IPS-NIHi7 (cell line): ENCODE measurements around the gene PRTN3.
"Not testable (repeated sequence)": the region's sequence is repeated elsewhere in the genome, so short reads cannot be mapped to it uniquely, and the experiment has no call there.

ENCODE experiments used
- DNase-seq: peaks from one replicate; pipeline ENCODE4 v3.0.0; 2012; ENCODE audit warnings: mixed read lengths; ENCODE audit errors: extremely low spot score

The PRTN3 gene

DNA sequence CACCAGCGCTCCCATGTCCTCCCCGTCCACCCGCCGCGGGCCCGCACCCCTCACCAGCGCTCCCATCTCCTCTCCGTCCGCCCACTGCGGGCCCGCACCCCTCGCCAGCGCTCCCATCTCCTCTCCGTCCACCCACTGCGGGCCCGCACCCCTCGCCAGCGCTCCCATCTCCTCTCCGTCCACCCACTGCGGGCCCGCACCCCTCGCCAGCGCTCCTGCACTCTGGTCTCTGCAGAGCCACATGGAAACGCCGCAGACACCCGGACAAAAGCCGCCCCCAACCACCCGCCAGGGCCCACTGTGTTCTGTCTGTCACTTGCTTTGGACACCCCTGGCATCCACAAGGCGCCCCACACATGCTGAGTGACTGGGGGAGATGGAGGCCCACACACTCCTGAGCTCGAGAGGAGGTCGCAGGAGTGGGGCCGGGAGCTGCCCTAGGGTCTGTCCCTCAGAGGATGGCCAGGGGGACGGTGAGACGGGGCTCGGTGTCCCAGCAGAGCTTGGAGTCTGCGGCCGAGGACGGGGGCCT lies 26.0 kb downstream of the PRTN3 start:
- DNase-seq = no peak

GRCh38 chr19:867301-867793 lies 26.5 kb downstream of the PRTN3 start:
- no peak for DNase-seq

DNA sequence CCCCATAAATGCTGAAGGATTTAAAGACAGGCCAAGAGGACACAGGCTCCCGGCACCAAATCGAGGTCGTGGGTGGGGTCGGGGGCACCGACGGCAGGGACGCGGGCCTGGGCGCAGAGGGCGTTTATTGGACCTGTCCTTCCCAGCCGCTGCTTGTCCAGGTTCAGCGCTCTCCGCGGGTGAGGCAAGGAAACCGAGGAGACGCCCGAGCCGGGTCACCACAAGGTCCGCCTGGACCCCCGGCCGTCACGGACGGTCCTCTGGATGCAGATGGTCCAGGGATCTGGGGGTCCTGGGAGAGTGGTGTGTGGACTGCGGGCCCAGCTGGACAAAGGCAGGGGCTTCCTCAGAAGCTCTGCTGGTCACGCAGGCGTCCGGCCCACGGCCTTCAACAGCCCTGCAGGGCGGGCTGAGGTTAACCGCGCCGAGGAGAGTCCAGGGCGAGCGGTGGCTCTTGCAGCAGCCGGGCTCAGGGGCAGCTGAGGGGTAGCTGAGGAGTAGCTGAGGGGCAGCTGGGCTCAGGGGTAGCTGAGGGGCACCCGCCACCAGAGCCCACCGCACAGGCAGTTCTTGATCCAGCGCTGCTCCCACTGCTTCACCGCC lies 27.2 kb downstream of the PRTN3 start:
- no peak for DNase-seq

- DNase-seq = no peak
Observed at GRCh38 chr19:868458-869244, 27.9 kb downstream of the PRTN3 start.

DNA sequence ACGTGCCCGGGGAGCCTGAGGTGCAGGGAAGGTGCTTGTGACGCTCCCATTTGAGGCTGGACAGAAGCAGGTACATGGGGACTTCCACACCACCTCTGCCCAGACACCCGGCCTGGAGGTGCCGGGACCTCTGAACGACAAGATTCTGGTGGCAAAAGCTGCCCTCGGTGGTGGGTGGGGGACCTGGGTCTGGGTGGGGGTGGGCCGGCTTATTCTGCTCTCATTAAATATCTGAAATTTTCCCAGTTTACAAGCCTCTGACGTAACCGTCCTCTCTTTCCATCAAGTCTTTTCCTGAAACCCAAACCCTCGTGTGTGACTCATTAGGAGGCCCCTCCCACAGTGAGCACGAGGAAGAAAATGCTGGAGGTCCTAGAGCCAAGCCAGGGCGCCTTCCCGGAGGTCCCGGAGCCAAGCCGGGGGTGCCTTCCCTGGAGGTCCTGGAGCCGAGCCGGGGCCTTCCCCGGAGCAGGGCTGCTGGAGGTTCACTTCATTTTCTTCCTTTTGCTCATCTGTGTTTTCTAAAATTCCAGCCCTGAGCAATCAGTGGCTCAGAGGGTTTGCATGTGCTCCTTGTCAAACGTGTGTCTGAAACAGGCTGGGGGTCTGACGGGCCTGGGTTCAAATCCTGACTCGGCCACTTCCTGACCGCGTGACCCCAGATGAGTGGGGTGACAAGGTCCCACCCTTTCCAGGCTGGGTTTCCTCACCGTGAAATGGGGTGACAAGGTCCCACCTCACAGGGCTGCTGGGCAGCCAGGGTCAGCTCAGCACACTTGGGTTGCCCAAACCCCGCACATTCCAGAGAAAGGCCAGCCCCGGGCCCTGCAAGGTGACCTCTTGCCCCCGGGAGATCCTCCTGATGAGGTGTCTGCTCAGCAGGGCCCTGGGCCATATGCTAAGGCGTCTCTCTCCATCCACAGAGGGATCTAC lies 28.7 kb downstream of the PRTN3 start:
- DNase-seq = no peak

GRCh38 chr19:870314-870713 lies 29.5 kb downstream of the PRTN3 start:
- no peak for DNase-seq

GRCh38 chr19:870963-871401 lies 30.2 kb downstream of the PRTN3 start:
- no peak for DNase-seq

DNA sequence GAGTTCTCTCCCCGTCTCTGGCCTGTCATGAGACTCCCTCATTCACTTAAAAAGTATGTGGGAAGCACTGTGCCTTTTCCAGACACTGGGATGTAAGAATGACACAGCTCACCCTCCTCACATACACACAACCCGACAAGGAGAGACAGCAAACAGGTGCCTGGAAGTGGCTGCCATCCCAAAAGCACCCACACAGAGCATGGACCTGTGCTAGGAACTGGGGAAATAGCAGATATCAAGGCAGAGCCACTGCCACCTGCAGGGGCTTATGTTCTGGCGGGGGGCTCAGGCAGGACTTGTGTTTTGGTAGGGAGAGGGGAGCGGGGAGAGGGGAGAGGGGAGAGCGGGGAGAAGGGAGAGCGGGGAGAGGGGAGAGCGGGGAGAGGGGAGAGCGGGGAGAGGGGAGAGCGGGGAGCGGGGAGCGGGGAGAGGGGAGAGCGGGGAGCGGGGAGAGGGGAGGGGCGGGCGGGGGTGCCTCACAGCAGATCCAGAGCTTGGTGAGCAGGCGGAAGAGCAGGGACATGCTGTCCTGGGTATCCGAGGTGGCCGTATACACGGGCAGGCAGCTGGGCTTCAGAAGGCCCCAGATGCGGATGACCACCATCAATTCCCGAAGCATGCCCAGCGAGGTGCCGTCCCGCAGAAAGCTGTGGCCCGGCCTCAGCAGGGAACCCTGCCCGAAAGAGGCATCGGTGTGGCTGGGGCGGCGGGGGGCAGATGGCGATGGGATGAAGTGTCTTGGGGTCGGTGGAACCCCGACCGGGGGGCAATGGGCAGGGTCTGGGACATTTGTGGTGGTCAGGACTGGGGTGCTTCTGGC lies 30.9 kb downstream of the PRTN3 start:
- DNase-seq = no peak

DNA sequence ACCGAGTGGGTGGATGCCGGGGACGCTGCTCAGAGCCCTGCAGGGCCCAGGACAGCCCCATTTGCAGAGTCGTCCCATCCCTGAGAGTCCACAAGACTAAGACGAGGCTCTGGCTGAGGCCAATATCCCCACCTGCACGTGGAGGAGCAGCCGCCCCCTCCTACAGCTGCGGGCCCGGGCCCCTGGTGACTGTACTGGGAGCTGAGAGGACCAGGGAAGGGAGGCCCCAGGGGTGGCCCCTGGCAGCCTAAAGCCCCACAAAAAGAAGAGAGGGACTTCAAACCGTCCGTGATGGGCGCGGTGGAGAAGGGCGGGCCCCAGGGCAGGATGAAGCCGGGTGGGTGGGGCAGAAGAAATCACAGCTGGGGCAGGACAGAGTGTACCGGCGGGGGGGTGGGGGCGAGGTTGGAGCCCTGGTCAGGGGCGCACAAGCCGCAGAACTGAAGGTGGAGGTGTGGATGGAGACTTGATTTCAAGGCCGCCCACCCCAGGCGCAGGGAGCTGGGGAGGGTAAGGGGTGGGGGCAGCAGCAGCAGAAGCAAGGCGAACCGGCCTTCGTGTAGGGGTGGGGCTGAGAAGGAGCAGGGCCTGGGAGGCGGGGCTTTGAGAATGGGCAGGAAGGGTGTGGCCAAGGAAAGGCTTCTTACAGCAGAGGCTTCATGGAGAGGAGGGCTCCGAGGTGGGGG lies 31.6 kb downstream of the PRTN3 start:
- peak; percentile 81 for DNase-seq

DNA sequence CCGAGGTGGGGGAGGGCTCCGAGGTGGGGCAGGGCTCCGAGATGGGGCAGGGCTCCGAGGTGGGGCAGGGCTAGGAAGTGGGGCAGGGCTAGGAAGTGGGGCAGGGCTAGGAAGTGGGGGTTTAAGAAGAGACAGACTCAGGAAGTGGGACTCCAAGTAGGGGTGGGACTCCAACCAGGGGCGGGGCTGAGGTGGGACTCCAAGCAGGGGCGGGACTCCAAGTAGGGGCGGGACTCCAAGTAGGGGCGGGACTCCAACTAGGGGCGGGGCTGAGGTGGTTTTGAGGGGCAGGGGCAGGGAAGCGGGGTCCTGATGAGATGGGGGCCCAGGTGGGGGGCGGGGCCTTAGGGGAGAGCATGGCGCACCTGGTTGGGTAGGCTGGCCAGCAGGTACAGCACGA lies 32.3 kb downstream of the PRTN3 start:
- DNase-seq = peak; percentile 67

GRCh38 chr19:873561-874041 lies 32.8 kb downstream of the PRTN3 start:
- no peak for DNase-seq

- DNase-seq = no peak
Observed at GRCh38 chr19:875265-875879, 34.6 kb downstream of the PRTN3 start.

GRCh38 chr19:876089-876488 lies 35.3 kb downstream of the PRTN3 start:
- DNase-seq = no peak

GRCh38 chr19:876780-877314 lies 36.0 kb downstream of the PRTN3 start:
- no peak for DNase-seq

DNA sequence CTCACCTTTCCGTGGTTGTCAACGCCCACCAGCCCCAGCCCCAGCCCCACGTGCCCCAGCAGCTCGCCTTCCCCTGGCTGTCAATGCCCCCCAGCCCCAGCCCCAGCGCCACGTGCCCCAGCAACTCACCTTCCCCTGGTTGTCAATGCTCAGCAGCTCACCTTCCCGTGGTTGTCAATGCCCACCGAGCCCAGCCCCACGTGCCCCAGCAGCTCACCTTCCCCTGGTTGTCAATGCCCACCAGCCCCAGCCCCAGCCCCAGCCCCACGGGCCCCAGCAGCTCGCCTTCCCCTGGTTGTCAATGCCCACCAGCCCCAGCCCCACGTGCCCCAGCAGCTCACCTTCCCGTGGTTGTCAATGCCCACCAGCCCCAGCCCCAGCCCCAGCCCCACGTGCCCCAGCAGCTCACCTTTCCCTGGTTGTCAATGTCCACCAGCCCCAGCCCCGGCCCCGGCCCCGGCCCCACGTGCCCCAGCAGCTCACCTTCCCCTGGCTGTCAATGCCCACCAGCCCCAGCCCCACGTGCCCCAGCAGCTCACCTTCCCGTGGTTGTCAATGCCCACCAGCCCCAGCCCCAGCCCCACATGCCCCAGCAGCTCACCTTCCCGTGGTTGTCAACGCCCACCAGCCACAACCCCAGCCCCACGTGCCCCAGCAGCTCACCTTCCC lies 37.3 kb downstream of the PRTN3 start:
- not testable (repeated sequence) for DNase-seq

GRCh38 chr19:878751-879561 lies 38.2 kb downstream of the PRTN3 start:
- not testable (repeated sequence) for DNase-seq

DNA sequence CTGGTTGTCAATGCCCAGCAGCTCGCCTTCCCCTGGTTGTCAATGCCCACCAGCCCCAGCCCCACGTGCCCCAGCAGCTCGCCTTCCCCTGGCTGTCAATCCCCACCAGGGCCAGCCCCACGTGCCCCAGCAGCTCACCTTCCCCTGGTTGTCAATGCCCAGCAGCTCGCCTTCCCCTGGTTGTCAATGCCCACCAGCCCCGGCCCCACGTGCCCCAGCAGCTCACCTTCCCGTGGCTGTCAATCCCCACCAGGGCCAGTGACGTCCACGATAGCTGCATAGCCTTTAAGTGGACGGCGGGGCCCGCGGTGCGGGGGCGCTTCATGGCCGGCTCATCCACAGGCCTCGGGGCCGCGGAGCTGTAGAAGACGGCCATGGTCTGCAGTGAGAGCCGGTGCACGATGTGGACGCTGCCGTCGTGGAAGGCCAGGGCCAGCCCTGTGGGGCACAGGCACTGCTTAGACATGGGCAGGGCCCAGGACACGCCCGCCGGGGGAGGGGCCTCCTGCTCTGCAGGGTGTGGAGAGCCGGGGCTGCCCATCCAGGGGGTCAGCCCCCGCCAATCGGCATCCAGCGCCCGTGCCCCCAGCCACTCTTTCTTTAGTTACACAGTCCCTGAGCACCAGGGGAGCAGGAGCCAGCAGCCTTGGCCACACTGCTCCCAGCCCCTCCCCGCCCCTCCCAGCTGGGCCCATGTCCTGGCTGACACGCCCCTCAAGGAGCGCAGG lies 39.1 kb downstream of the PRTN3 start:
- no peak for DNase-seq
